GM23248 (cell line): ENCODE results near the gene SV2B. TPM values are rescaled to one million over a fixed set of nuclear protein-coding genes. Genes with fewer than 3 reads are reported as not detected.

Experiments used
- DNase-seq: peaks from one replicate; pipeline ENCODE4 v3.0.0-alpha.2; 2015
- H2AFZ ChIP-seq: fragments of 200-600 bp; sonication (generic); 2 replicates; pipeline ENCODE4 v1.6.1; 2016; ENCODE audit warnings: antibody characterized with exemption
- H3F3A ChIP-seq: fragments of 200-600 bp; sonication (generic); 2 replicates; pipeline ENCODE4 v1.6.1; 2016; ENCODE audit warnings: mild to moderate bottlenecking, antibody characterized with exemption, mixed run types; ENCODE audit not compliant: insufficient read depth
- H3K27ac ChIP-seq: fragments of 200-600 bp; sonication (generic); 2 replicates; pipeline ENCODE4 v1.5.1; 2016; ENCODE audit warnings: mild to moderate bottlenecking
- H3K27me3 ChIP-seq: fragments of 200-600 bp; sonication (generic); replicated peaks from 2 replicates; pipeline ENCODE4 v1.6.1; 2016; ENCODE audit warnings: mild to moderate bottlenecking; ENCODE audit not compliant: insufficient read depth
- H3K36me3 ChIP-seq: fragments of 200-600 bp; sonication (generic); 2 replicates; pipeline ENCODE4 v1.6.1; 2016; ENCODE audit warnings: low read depth, mild to moderate bottlenecking
- H3K4me1 ChIP-seq: fragments of 200-600 bp; sonication (generic); 2 replicates; pipeline ENCODE4 v1.6.1; 2016; ENCODE audit warnings: mild to moderate bottlenecking; ENCODE audit not compliant: insufficient read depth
- H3K4me2 ChIP-seq: fragments of 200-600 bp; sonication (generic); one replicate; pipeline ENCODE4 v1.6.1; 2016; ENCODE audit warnings: mild to moderate bottlenecking; ENCODE audit not compliant: unreplicated experiment
- H3K4me3 ChIP-seq: fragments of 200-600 bp; sonication (generic); 2 replicates; pipeline ENCODE4 v1.5.1; 2016; ENCODE audit warnings: mild to moderate bottlenecking
- H3K79me2 ChIP-seq: fragments of 200-600 bp; sonication (generic); 2 replicates; pipeline ENCODE4 v1.6.1; 2016; ENCODE audit warnings: mild to moderate bottlenecking; ENCODE audit not compliant: insufficient read depth
- H3K9ac ChIP-seq: fragments of 200-600 bp; sonication (generic); 2 replicates; pipeline ENCODE4 v1.6.1; 2016; ENCODE audit warnings: mild to moderate bottlenecking
- H3K9me2 ChIP-seq: fragments of 200-600 bp; sonication (generic); 2 replicates; pipeline ENCODE4 v1.6.1; 2016; ENCODE audit warnings: mixed run types, mild to moderate bottlenecking, moderate library complexity; ENCODE audit not compliant: insufficient read depth
- H3K9me3 ChIP-seq: fragments of 200-600 bp; sonication (generic); one replicate; pipeline ENCODE4 v1.6.1; 2017; ENCODE audit warnings: low read depth
- H4K20me1 ChIP-seq: fragments of 200-600 bp; sonication (generic); 2 replicates; pipeline ENCODE4 v1.6.0; 2016; ENCODE audit not compliant: insufficient read depth
- EZH2 ChIP-seq: fragments of 200-600 bp; sonication (generic); IDR thresholded peaks from 2 replicates; pipeline ENCODE4 v1.6.1; 2018; ENCODE audit warnings: antibody characterized with exemption, mild to moderate bottlenecking; ENCODE audit not compliant: insufficient read depth, poor library complexity, severe bottlenecking
- EZH2phosphoT487 ChIP-seq: fragments of 200-600 bp; sonication (generic); IDR thresholded peaks from 2 replicates; pipeline ENCODE4 v1.6.1; 2018; ENCODE audit warnings: antibody characterized with exemption, moderate library complexity, mild to moderate bottlenecking, low read depth; ENCODE audit not compliant: insufficient read depth
- WGBS, 2 experiments: methylation state at CpG; one replicate each; pipeline ENCODE4 v1.1.6; 2015 to 2017; ENCODE audit warnings: low lambda C conversion rate in 2 of 2, low coverage in 1 of 2; ENCODE audit errors: missing lambda C conversion rate in 2 of 2; 5-methylcytosine and 5-hydroxymethylcytosine counted together
- in situ Hi-C: fragments of 300-500 bp; cut with MboI; formaldehyde crosslinking; loops from 2 replicates; pipeline ENCODE4 v1.15.0; 2020
- polyA plus RNA-seq: library from polyadenylated mRNA; unstranded; fragments of >200 nt; fragmentation: Nextera tagmentation; extraction: Ambion mirVana; gene quantifications from 2 replicates; pipeline ENCODE4 v1.2.1, GENCODE V29; 2016
- total RNA-seq: library from RNA; depleted of rRNA; stranded (reverse); fragments of >200 nt; shearing (Covaris generic); gene quantifications from 2 replicates; pipeline ENCODE4 v1.2.3, GENCODE V29; 2014

SV2B gene
- total and polyA plus RNA-seq, 2 experiments from 2014 or later = not detected

GRCh38 chr15:91227117-91227516 is 127.1 kb downstream of the SV2B start:
- no peak overlapping the region for H3K4me3 ChIP-seq
- no peak for DNase-seq
- TF ChIP-seq EZH2 = no peak
- TF ChIP-seq EZH2phosphoT487 = no peak
- 38 to 41% methylated on average over 3 of the region's 3 CpGs for WGBS, 2 experiments
- no peaks in the 10 kb centered on the region for H4K20me1 ChIP-seq
- H3F3A ChIP-seq = no peaks in the 10 kb centered on the region
- H2AFZ ChIP-seq = no peak overlapping the region
- H3K36me3 ChIP-seq = no peaks in the 10 kb centered on the region
- no peaks in the 10 kb centered on the region for H3K9me3 ChIP-seq
- no peak overlapping the region for H3K27ac ChIP-seq
- no peak overlapping the region for H3K4me2 ChIP-seq
- in situ Hi-C loops = loop anchor here (25.0 kb wide), 1 partner anchor 165 kb away; no protein-coding TSS in a partner anchor
- H3K4me1 ChIP-seq = no peaks in the 10 kb centered on the region
- no peak overlapping the region for H3K9ac ChIP-seq
- peaks cover 10% of the 10 kb centered on the region; the same call in 1 of the 2 replicates for H3K27me3 ChIP-seq
- no peaks in the 10 kb centered on the region for H3K79me2 ChIP-seq
- no peaks in the 10 kb centered on the region for H3K9me2 ChIP-seq

DNA sequence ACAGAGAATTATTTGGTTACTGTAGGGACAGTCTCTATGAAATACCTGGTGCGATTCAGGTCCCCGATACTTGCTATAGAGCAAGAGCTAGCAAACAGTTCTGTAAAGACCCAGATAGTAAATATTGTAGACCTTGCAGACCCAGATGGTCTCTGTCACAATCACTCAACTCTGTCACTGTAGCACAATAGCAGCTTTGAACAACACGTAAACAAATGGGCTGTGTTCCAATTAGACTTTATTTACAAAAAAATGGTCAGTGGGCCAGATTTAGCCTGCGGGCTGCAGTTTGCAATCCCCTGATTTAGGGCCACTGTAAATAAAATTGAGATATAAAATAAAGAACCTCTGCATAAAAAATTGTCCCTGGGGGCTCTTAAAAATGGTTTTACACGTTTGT is 127.7 kb downstream of the SV2B start:
- TF ChIP-seq EZH2phosphoT487 (no peak), EZH2 (no peak)

DNA sequence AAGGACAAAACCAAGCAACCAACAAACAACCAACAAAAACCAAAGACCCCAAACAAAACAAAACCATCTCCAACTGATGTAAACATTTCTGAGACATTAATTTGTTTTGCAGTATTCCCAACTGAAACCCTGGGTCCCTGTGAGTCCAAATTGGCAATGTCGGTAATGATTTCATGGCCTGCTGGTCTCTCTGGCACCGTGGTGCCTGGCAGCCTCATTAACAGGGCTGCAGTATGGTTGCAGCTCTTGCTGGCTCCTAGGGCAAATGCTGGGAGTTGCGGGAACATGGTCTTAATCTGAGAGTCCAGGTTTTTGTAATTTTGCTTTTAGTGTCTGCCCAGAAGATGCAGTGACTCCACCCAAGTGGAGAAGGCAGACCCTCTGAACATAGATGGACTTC is 128.3 kb downstream of the SV2B start:
- no peaks in the 10 kb centered on the region for H3K79me2 ChIP-seq
- H2AFZ ChIP-seq = no peak overlapping the region
- WGBS, 2 experiments = 18 to 21% methylated on average over 3 of the region's 3 CpGs
- TF ChIP-seq EZH2phosphoT487 (no peak), EZH2 (no peak)
- in situ Hi-C loops = loop anchor here (25.0 kb wide), 1 partner anchor 166 kb away; no protein-coding TSS in a partner anchor
- no peak overlapping the region for H3K4me2 ChIP-seq
- H3K36me3 ChIP-seq = no peaks in the 10 kb centered on the region
- H3K4me3 ChIP-seq = no peak overlapping the region
- H4K20me1 ChIP-seq = no peaks in the 10 kb centered on the region
- no peak overlapping the region for H3K27ac ChIP-seq
- H3K27me3 ChIP-seq = peaks cover 10% of the 10 kb centered on the region; the same call in 1 of the 2 replicates
- no peaks in the 10 kb centered on the region for H3K9me2 ChIP-seq
- no peaks in the 10 kb centered on the region for H3K4me1 ChIP-seq
- H3K9me3 ChIP-seq = no peaks in the 10 kb centered on the region
- no peaks in the 10 kb centered on the region for H3F3A ChIP-seq
- no peak for DNase-seq
- no peak overlapping the region for H3K9ac ChIP-seq

More for the DNA sequence above, 127.7 kb downstream of the SV2B start:
- Histone ChIP-seq H2AFZ (no peak overlapping the region), H3K79me2 (no peaks in the 10 kb centered on the region), H3K27ac (no peak overlapping the region), H3F3A (no peaks in the 10 kb centered on the region), H3K4me1 (no peaks in the 10 kb centered on the region), H3K27me3 (peaks cover 10% of the 10 kb centered on the region; the same call in 1 of the 2 replicates), H3K4me2 (no peak overlapping the region), H3K9me2 (no peaks in the 10 kb centered on the region), H3K9ac (no peak overlapping the region), H3K4me3 (no peak overlapping the region), H3K36me3 (no peaks in the 10 kb centered on the region), H3K9me3 (no peaks in the 10 kb centered on the region), H4K20me1 (no peaks in the 10 kb centered on the region)
- in situ Hi-C loops = loop anchor here (25.0 kb wide), 1 partner anchor 165 kb away; no protein-coding TSS in a partner anchor
- no peak for DNase-seq
- WGBS, 2 experiments = 39 to 50% methylated on average over 5 of the region's 5 CpGs

DNA sequence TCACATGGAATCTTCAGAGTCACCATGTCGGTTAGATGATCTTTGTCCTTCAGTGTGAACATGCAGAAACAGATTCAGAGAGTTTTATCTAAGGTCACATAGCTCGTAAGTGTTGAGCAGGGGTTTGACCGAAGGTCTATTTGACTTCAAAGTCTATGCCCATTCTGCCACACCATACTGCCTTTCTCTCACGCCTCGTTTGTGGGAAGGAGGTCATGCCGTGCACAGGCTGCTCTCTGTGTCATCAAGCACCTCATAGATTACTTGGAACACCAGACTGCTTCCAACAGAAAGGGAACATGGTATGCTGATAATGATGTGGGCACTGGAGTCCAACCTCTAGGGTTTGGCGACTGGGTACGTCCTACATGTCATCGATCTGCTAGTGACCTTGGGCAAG is 128.8 kb downstream of the SV2B start:
- Histone ChIP-seq H3K27me3 (peaks cover 10% of the 10 kb centered on the region; the same call in 1 of the 2 replicates), H3F3A (no peaks in the 10 kb centered on the region), H3K9me3 (no peaks in the 10 kb centered on the region), H3K4me2 (no peak overlapping the region), H3K36me3 (no peaks in the 10 kb centered on the region), H3K9ac (no peak overlapping the region), H3K4me1 (no peaks in the 10 kb centered on the region), H3K9me2 (no peaks in the 10 kb centered on the region), H3K79me2 (no peaks in the 10 kb centered on the region), H3K27ac (no peak overlapping the region), H4K20me1 (no peaks in the 10 kb centered on the region), H3K4me3 (no peak overlapping the region), H2AFZ (no peak overlapping the region)
- no peak for TF ChIP-seq EZH2phosphoT487
- TF ChIP-seq EZH2 = no peak
- in situ Hi-C loops = loop anchor here (25.0 kb wide), 1 partner anchor 167 kb away; no protein-coding TSS in a partner anchor
- no peak for DNase-seq
- 45 to 46% methylated on average over 9 of the region's 9 CpGs for WGBS, 2 experiments
